Loucy (cell line): Measurements from ENCODE around the gene GRID1.

Experiments
- H2AFZ ChIP-seq: fragments of 200-600 bp; sonication (generic); 2 replicates; pipeline ENCODE4 v1.6.0; 2016; ENCODE audit warnings: antibody characterized with exemption, mild to moderate bottlenecking, low read length, moderate library complexity
- H3F3A ChIP-seq: fragments of 200-600 bp; 2 replicates; pipeline ENCODE4 v1.6.0; 2016; ENCODE audit warnings: antibody characterized with exemption, low read depth, mild to moderate bottlenecking
- H3K27me3 ChIP-seq: fragments of 200-600 bp; sonication (generic); 2 replicates; pipeline ENCODE4 v1.6.1; 2014; ENCODE audit warnings: low read length, mild to moderate bottlenecking; ENCODE audit not compliant: insufficient read depth, poor library complexity, severe bottlenecking
- H3K36me3 ChIP-seq: fragments of 200-600 bp; sonication (generic); 2 replicates; pipeline ENCODE4 v1.6.1; 2016; ENCODE audit warnings: low read length; ENCODE audit not compliant: insufficient read depth
- H3K4me1 ChIP-seq: fragments of 200-600 bp; sonication (generic); 2 replicates; pipeline ENCODE4 v1.5.1; 2014; ENCODE audit warnings: low read length, mild to moderate bottlenecking; ENCODE audit not compliant: insufficient read depth, poor library complexity, severe bottlenecking
- H3K4me2 ChIP-seq: fragments of 200-600 bp; sonication (generic); 2 replicates; pipeline ENCODE4 v1.6.0; 2014; ENCODE audit warnings: antibody characterized with exemption, low read length, low read depth, mild to moderate bottlenecking; ENCODE audit not compliant: poor library complexity, severe bottlenecking
- H3K4me3 ChIP-seq: fragments of 200-600 bp; sonication (generic); 2 replicates; pipeline ENCODE4 v1.5.1; 2014; ENCODE audit warnings: low read length, mild to moderate bottlenecking, mixed read lengths; ENCODE audit not compliant: poor library complexity, severe bottlenecking
- H3K79me2 ChIP-seq: fragments of 200-600 bp; sonication (generic); 2 replicates; pipeline ENCODE4 v1.6.1; 2014; ENCODE audit warnings: low read length; ENCODE audit not compliant: insufficient read depth
- H3K9ac ChIP-seq: fragments of 200-600 bp; sonication (generic); 2 replicates; pipeline ENCODE4 v1.6.0; 2014; ENCODE audit warnings: mild to moderate bottlenecking, low read depth, low read length, moderate library complexity; ENCODE audit not compliant: poor library complexity, severe bottlenecking
- H3K9me2 ChIP-seq: fragments of 200-600 bp; sonication (generic); replicated peaks from 2 replicates; pipeline ENCODE4 v1.6.1; 2016; ENCODE audit warnings: low read depth, low read length, mixed read lengths
- H3K9me3 ChIP-seq: fragments of 200-600 bp; sonication (generic); 2 replicates; pipeline ENCODE4 v1.6.1; 2014; ENCODE audit warnings: mild to moderate bottlenecking, antibody characterized with exemption, low read length, low read depth; ENCODE audit not compliant: insufficient read depth
- H4K20me1 ChIP-seq: fragments of 200-600 bp; sonication (generic); 2 replicates; pipeline ENCODE4 v1.6.0; 2014; ENCODE audit warnings: antibody characterized with exemption, low read length, mild to moderate bottlenecking; ENCODE audit not compliant: insufficient read depth, poor library complexity, severe bottlenecking
- CTCF ChIP-seq: fragments of 200-600 bp; sonication (generic); conservative IDR thresholded peaks from 2 replicates; pipeline ENCODE4 v1.5.1; 2014; ENCODE audit warnings: mild to moderate bottlenecking, antibody characterized with exemption, low read length
- EZH2phosphoT487 ChIP-seq: fragments of 200-600 bp; IDR thresholded peaks from 2 replicates; pipeline ENCODE4 v1.6.1; 2018; ENCODE audit warnings: antibody characterized with exemption, mild to moderate bottlenecking, moderate library complexity, borderline replicate concordance

Gene GRID1

GRCh38 chr10:86346799-86347665, 19.6 kb downstream of the GRID1 start:
- Histone ChIP-seq H2AFZ (no peak overlapping the region), H3K36me3 (no peaks in the 10 kb centered on the region), H3K79me2 (no peaks in the 10 kb centered on the region), H3K9me2 (no peaks in the 10 kb centered on the region), H3K4me1 (no peaks in the 10 kb centered on the region), H3K4me2 (no peak overlapping the region), H4K20me1 (no peaks in the 10 kb centered on the region), H3K27me3 (no peaks in the 10 kb centered on the region), H3K4me3 (no peak overlapping the region), H3K9ac (no peak overlapping the region), H3K9me3 (no peaks in the 10 kb centered on the region), H3F3A (no peaks in the 10 kb centered on the region)
- TF ChIP-seq EZH2phosphoT487, result no peak
- TF ChIP-seq CTCF, result no peak

GRCh38 chr10:86345859-86346798, 20.5 kb downstream of the GRID1 start:
- no peak overlapping the region for H3K9ac ChIP-seq
- no peak for TF ChIP-seq EZH2phosphoT487
- TF ChIP-seq CTCF, result no peak
- H3K9me3 ChIP-seq, result no peaks in the 10 kb centered on the region
- H3K27me3 ChIP-seq, result no peaks in the 10 kb centered on the region
- H3K4me2 ChIP-seq, result no peak overlapping the region
- no peaks in the 10 kb centered on the region for H4K20me1 ChIP-seq
- no peaks in the 10 kb centered on the region for H3F3A ChIP-seq
- H3K79me2 ChIP-seq, result no peaks in the 10 kb centered on the region
- no peaks in the 10 kb centered on the region for H3K4me1 ChIP-seq
- no peak overlapping the region for H3K4me3 ChIP-seq
- no peaks in the 10 kb centered on the region for H3K9me2 ChIP-seq
- no peak overlapping the region for H2AFZ ChIP-seq
- H3K36me3 ChIP-seq, result no peaks in the 10 kb centered on the region

GRCh38 chr10:86345296-86345858, 21.2 kb downstream of the GRID1 start:
- no peaks in the 10 kb centered on the region for H3K9me3 ChIP-seq
- H3K9me2 ChIP-seq, result no peaks in the 10 kb centered on the region
- H3K4me3 ChIP-seq, result no peak overlapping the region
- TF ChIP-seq EZH2phosphoT487, result no peak
- TF ChIP-seq CTCF, result no peak
- H3K36me3 ChIP-seq, result no peaks in the 10 kb centered on the region
- no peaks in the 10 kb centered on the region for H4K20me1 ChIP-seq
- H3K4me1 ChIP-seq, result no peaks in the 10 kb centered on the region
- no peaks in the 10 kb centered on the region for H3K79me2 ChIP-seq
- no peaks in the 10 kb centered on the region for H3F3A ChIP-seq
- no peak overlapping the region for H2AFZ ChIP-seq
- no peaks in the 10 kb centered on the region for H3K27me3 ChIP-seq
- no peak overlapping the region for H3K9ac ChIP-seq
- no peak overlapping the region for H3K4me2 ChIP-seq
